HG03159 (cell line): ENCODE results near the gene POMGNT2.
"Not testable (repeated sequence)": the region's sequence is repeated elsewhere in the genome, so short reads cannot be mapped to it uniquely, and the experiment has no call there.

ENCODE experiments used
- ATAC-seq: cut with Tn5 transposase; IDR thresholded peaks from one replicate; pipeline ENCODE4 v1.9.1; 2021; ENCODE audit warnings: mild to moderate bottlenecking, moderate library complexity; ENCODE audit not compliant: unreplicated experiment

Gene POMGNT2

DNA sequence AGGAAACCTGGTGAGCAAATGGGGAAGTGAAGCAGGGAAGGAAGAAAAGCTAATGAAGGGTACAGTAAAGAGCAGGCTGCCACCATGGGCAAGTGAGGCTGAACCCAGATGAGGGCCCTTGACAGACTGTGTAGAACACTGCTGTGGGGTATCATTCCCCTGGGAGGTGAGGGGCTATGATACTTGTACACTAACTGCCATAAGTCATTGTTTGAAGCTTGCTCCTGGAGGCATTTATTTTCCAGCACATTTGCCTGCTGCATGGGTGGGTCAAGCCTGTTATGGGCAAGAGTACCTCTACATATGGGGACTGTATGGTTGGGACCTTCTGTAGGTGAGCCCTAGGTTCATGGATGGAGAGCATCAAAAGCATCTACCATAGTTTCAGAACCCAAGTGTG, 57.4 kb downstream of the POMGNT2 start:
- no peak for ATAC-seq

- no peak for ATAC-seq
These were observed 59.3 kb downstream of the POMGNT2 start for GRCh38 chr3:43046583-43046982.

DNA sequence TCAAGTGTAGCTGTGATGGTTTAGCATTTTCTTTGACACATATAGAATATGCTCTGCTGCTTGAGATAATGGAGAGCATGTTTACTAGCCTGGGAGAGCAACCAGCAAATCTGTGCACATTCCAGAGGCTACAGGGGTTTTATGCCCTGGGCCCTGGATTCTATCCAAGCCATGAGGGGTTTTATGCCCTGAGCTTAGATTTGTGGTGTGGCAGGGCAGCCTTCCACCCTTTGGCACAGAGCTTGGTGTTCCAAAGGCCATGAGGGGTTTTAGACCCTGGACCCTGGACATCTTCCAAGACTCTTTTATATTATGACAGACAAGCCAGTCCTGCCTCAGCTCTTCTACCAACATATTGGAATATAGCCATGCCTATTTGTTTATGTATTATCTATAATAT, 60.8 kb downstream of the POMGNT2 start:
- ATAC-seq = not testable (repeated sequence)

GRCh38 chr3:43043793-43044192, 62.1 kb downstream of the POMGNT2 start:
- ATAC-seq = no peak

GRCh38 chr3:43043071-43043766, 62.7 kb downstream of the POMGNT2 start:
- ATAC-seq = no peak

- ATAC-seq = no peak
These were observed 64.4 kb downstream of the POMGNT2 start for GRCh38 chr3:43041517-43041916.

DNA sequence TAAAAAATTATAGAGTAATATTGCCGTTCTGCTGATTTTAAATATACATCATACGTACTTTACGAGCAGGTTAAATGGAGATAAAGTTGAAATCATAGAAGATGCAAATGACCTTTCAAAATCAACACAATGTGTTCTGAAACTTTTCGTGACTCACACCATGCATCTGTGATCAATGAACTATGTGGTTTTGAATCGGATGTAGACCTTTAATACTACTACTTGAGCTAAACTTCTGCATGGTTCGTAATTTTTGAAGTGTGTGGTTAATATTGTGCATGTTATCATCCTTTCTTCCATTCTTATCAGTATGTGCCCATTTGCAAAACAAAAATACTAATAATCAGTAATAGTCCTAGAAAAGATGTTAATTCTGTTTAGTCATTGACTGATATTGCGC, 67.9 kb downstream of the POMGNT2 start:
- no peak for ATAC-seq

- ATAC-seq = no peak
These were observed 69.1 kb downstream of the POMGNT2 start for GRCh38 chr3:43036621-43037423.

GRCh38 chr3:43035801-43036365, 70.0 kb downstream of the POMGNT2 start:
- no peak for ATAC-seq

DNA sequence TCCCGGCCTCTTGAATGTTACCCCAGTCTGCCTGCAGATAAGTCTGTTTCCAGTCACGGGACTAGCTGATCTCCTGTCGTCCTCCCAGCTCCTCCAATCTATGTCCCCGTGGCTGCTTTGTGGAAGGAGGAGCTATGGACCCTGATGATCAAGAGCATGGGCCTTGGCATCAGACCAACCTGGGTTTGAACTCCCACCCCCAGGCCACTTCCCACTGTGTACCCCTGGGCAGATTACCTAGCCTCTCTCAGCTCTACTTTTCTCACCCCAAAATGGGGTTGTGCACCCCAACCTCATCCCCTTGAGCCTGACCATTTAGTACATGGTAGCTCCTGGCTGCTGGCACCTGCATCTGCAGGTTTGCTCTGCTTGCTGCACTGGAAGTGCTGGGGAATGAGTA, 71.0 kb downstream of the POMGNT2 start:
- no peak for ATAC-seq

DNA sequence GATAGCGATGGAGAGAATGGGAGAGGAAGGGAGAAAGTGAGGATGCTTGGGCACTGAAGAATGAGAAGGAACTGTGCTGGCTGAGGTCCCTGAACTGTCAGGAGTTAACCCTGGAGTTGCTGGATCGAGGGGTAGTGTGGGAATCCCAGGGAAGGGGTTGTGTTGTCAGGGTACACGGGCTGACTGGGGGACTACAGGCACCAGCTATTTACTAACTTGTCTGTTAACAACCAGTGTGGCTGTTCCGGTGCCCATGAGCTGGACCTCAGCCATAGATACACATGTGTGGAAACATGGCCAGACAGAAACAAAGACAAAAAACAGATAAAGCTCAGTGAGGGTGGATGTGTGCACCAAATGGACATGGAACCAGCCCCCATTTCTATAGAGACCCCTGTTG, 71.7 kb downstream of the POMGNT2 start:
- no peak for ATAC-seq

DNA sequence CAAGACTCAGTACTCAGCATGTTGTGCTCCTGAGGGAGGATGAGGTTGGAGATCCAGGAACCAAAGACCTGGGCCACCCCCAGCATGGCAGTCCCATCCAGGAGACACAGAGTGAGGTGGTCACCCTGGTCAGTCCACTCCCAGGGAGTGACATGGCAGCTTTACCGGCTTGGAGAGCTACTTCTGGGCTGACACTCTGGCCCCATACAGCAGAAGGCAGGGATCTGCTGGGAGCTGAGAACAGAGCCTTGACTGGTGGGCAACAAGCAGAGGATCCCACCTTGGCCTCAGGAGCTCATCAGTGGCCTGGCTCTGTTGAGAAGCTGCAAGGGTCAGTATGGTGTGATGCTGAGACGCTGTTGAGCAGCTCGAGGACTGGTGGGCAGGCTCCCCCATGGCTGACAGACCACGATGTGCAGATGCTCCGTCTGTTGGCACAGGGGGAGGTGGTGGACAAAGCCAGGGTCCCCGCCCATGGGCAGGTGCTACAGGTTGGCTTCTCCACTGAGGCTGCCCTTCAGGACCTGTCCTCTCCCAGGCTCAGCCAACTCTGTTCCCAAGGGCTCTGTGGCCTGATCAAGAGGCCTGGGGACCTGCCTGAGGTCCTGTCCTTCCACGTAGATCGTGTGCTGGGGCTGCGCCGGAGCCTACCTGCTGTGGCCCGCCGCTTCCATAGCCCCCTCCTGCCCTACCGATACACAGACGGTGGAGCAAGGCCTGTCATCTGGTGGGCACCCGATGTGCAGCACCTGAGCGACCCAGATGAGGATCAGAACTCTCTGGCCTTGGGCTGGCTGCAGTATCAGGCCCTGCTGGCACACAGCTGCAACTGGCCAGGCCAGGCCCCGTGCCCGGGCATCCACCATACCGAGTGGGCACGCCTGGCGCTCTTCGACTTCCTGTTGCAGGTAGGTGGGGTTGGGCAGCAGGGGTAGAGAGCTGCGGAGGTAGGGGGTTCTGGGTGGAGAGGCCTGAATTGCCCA, 72.9 kb downstream of the POMGNT2 start:
- ATAC-seq = no peak

DNA sequence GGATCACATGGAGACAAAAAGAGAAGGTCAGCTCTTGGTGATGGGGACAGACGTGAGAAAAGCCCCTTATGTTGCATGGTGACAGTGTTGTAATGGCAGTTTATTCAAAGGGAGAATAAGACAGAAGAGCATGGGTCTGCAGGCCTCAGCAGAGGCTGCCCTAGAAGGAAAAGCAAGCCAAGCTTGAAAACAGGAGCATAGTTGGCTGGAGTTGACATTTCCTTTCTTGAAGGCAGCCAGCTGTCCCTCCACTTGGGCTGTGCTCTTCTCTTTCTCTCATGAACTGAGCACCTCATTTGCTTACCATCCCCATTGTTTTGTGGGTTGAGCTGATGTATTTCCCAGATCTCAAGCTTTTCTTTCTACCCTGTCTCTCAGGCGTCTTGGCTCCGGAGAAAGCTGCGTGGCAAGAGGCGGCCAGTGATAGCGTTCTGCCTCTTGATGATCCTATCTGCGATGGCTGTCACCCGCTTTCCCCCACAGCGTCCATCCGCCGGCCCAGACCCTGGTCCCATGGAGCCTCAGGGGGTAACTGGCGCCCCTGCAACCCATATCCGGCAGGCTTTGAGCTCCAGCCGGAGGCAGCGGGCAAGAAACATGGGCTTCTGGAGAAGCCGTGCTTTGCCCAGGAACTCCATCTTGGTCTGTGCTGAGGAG, 73.9 kb downstream of the POMGNT2 start:
- no peak for ATAC-seq

GRCh38 chr3:43031485-43031884, 74.4 kb downstream of the POMGNT2 start:
- ATAC-seq = no peak

DNA sequence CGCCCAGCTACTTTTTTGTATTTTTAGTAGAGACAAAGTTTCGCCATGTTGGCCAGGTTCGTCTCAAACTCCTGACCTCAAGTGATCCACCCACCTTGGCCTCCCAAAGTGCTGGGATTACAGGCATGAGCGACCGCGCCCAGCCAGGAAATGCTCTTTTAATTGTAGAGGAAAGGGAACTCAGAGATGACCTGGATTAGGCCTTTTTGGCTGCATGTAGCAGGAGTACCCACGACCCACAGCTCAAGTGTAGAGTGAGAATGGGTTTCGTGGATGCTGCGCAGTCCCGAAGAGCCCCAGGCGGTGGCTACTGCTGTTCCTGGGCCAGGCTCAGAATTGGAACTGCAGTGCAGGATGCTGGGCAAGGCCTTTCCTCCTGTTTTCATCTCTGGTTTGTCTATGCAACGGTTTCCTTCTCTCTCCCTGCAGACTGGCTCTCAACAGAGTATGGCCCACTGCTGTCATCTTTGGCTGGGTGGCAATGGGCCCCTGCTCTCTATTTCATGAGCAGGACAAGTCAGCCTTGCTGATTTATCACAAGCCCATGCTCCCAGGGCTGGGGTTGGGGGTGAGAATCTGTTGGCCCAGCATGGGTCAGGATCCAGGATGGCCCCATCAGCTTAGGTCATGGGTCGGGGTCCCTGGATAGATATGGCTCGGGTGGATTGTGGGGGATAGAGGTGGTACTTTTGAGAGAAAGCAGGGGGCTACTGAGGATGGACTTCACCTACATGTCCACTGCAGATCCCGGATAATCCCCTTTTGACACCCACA, 75.5 kb downstream of the POMGNT2 start:
- ATAC-seq = no peak
